GM19351 (cell line): ENCODE measurements around the gene NFATC2IP.

Experiments used
- ATAC-seq: cut with Tn5 transposase; IDR thresholded peaks from one replicate; pipeline ENCODE4 v1.9.1; 2021; ENCODE audit warnings: mild to moderate bottlenecking, moderate library complexity; ENCODE audit not compliant: unreplicated experiment

Gene NFATC2IP

DNA sequence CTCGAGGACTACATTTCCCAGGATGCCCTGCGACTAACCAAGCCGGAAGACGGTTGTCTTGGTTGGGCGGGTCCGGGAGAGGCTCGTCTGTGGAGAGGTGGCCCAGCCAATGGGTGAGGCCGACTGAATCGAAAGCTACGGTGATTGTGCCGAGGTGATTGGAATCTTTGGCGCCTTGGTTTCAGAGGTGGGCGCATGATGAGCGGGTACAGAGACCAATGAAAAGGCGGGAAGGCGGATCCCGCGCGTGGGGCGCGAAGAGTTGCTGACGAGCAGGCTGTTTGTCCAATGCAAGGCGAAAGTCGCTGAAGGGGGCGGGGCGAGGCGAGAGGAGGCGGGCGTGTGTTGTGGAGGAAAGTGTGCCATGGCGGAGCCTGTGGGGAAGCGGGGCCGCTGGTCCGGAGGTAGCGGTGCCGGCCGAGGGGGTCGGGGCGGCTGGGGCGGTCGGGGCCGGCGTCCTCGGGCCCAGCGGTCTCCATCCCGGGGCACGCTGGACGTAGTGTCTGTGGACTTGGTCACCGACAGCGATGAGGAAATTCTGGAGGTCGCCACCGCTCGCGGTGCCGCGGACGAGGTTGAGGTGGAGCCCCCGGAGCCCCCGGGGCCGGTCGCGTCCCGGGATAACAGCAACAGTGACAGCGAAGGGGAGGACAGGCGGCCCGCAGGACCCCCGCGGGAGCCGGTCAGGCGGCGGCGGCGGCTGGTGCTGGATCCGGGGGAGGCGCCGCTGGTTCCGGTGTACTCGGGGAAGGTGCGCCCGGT lies at the start of gene NFATC2IP:
NFATC2IP (plus strand) TSS at position 290 of the 762 bp plus-strand sequence; CDS start at position 365, 75 bp downstream.
- peak; percentile 91 for ATAC-seq

DNA sequence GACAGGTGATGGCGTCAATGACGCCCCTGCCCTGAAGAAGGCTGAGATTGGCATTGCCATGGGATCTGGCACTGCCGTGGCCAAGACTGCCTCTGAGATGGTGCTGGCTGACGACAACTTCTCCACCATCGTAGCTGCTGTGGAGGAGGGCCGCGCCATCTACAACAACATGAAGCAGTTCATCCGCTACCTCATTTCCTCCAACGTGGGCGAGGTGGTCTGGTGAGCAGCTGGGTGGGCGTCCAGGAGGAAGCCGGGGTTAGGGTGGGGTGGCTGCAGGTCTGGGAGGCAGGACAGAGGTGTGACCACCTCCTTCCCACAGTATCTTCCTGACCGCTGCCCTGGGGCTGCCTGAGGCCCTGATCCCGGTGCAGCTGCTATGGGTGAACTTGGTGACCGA lies 48.9 kb upstream of the NFATC2IP start:
- ATAC-seq: no peak

- ATAC-seq: no peak
Observed at GRCh38 chr16:28902909-28903308, 47.8 kb upstream of the NFATC2IP start.

DNA sequence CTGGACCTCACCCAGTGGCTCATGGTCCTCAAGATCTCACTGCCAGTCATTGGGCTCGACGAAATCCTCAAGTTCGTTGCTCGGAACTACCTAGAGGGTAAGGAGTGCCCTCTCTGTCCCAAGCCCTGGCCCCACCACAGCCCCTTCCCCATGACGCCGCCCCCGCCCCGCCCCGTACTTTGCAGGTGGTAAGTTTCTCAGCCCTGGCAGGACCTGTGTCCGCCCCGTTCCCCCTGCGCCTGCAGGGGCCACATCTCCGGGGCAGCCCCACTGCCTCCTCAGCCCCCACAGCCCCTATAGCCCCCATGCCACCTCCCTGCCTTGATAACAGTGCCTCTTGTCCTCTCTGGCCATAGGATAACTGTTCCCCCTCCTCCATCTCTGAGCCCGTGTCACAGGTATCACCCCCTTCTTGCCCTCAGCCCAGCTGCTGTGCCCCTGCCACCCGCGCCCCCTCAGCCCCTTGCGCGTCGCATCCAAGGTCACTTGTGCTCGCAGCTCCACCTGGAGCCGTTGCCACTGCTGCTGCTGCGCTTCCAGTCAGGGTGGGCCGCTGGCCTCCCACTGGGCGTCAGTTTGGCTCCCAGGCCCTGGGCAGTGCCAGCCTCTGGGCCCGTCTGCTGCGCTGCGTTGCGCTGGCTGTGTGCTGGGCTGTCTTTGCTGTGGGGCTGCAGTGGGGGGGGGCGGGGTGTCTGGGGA lies 47.2 kb upstream of the NFATC2IP start:
- no peak for ATAC-seq

- ATAC-seq: no peak
Observed at GRCh38 chr16:28904363-28904762, 46.4 kb upstream of the NFATC2IP start.

DNA sequence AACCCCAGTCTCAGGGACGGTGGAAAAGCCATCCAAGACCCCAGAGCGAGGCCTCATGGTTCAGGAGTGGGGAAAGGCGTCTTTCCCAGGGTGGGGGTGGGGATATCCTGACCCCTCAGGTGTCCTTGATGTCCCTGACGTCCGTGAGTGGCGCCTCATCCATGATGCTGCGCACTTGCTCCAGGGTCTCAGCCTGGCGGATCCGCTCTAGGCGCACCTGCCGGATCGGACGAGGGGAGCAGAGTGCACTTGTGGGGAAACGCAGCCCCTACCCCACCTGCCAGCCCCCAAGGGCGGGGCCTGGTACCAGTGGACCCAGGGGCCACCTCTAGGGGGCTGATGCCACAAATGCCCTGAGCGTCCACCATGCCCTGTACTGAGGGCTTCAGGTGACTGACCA lies 45.9 kb upstream of the NFATC2IP start:
- no peak for ATAC-seq

DNA sequence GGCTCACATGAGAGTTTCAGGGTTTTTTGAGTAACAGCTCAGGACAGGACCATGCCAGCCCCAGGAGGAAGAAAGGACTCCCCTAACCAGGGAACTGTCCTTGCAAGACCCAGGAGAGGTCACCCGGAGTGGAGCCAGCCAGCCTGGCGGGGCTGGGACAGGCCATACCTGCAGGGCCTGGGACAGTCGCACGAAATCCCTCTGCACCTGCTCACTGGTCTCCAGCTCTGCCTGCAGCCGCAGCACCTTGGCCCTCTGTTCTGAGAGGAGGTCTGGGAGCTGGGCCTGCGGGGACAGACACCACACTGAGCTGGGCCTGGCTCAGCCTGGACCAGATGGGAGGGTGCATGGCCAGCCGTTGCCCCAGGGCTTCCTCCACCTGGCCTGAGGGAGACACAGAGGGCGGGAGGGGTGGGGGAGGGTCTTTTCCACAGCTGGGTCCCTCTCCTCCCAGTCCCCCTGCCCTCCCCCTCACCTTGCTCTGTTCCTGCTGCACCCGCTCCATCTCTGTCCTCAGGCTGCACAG lies 45.4 kb upstream of the NFATC2IP start:
- no peak for ATAC-seq

- ATAC-seq: no peak
Observed at GRCh38 chr16:28905800-28906372, 44.9 kb upstream of the NFATC2IP start.

GRCh38 chr16:28910086-28911031 lies 40.4 kb upstream of the NFATC2IP start:
- ATAC-seq: no peak

DNA sequence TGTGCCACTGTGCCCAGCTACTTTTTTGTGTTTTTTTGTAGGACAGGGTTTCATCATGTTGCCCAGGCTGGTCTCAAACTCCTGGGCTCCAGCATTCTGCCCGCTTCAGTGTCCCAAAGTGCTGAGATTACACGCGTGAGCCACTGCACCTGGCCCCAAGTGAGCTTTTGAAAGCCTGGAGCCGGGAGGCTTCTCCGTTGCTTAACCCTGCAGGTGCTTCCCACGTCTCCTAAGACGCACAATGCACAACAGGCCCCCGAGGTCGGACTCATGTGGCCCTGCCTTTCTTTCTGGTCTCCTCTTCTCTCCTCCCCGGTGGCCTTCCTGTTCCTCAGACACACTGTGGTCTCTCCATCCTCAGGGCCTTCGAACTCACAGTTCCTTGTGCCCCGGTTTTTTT lies 38.2 kb upstream of the NFATC2IP start:
- ATAC-seq: no peak

- no peak for ATAC-seq
Observed at GRCh38 chr16:28913946-28914724, 36.6 kb upstream of the NFATC2IP start.

- ATAC-seq: no peak
Observed at GRCh38 chr16:28915181-28915580, 35.6 kb upstream of the NFATC2IP start.

DNA sequence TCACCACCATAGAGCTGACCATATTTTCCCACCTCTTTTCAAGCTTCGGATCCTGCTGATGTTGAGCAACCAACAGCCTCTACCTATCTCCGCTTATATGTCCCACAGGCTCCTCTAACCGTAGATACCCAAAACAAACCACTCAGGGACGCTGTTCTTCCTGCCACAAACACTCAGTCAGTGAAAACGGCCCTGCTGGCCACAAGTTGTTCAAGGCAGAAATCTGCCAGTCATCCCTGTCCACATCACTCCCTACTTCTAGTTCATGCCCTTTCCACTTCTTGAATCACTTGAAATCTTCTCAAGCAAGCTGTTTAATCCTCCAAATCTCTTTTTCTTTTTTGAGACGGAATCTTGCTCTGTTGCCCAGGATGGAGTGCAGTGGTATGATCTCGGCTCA lies 33.6 kb upstream of the NFATC2IP start:
- no peak for ATAC-seq

- ATAC-seq: no peak
Observed at GRCh38 chr16:28918698-28919097, 32.0 kb upstream of the NFATC2IP start.

DNA sequence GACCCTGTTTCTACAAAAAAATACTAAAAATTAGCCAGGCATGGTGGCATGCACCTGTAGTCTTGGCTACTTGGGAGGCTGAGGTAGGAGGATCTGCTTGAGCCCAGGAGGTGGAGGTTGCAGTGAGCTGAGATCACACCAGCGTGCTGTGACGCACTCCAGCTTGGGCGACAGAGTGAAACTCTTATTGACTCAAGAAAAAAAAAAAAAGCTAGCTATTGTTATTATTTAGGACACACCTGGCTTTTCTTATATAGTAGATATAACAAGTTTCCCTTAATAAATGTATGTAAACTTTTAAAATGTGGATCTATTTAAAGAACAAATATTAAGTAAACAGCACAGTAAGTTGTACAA lies 27.5 kb upstream of the NFATC2IP start:
- ATAC-seq: no peak

DNA sequence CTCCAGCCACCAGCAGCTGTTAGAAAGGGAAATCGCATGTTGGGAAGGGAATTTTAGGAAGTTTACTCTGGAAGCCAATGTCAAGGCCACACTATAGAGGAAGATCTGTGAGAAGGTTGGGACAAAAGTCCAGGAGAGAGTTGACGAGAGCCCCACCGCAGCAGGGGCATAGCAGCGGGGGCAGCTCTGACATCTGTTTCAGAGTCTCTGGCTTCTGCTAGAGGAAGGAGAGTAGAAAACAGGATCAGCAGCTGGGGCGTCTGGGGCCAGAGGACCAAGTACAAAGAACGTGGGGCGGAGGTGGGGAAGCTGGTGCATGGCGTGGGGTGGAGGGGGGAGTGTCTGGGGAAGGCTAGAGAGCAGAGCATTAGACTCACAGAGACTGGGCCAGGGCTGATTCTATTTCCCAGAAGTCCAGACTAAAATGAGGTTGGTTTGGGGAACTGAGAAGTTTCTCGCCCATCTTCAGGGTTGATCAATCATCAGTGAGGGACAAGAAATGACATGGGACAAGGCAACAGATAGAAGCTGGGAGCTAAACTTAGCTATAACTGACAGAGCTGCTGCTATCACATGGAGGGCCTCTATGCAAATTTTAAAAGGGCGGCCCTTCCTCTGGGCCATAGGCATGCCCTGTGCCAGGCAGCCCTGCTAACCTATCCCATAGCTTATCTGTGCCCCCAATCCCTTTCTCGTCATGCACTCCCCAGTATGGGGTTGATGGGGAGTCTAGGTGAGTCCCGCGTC lies 26.9 kb upstream of the NFATC2IP start:
- ATAC-seq: peak; percentile 58

GRCh38 chr16:28924399-28924761 lies 26.4 kb upstream of the NFATC2IP start:
- no peak for ATAC-seq

DNA sequence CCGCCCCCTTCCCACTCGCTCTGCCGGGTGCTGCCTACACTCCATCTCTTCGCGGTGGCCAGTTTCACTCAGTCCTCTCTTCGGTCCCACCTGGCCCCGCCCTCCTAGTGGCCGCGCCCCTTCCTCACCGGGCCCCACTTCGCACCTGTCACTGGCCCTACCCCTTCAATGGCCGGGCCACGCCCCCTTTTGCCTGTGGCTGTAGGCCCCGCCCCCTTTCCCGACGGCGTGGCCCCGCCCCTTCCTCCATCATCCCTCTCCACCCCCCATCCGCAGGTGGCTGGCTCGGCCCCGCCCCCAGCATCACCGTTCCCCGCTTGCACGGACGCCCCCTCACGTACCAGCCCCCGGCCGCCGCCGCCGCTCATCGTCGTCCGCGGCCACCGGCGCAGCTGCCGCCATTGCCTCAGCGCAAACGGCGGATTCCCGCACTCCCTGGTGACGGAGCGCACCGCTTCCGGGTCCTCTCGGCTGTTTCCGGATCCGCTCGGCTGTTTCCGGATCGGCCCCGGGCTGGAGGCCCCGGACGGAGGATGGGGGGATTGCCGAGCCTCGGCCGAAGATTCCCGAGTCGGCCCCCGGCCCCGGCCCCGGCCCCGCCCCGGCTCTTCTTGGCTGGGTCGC lies 25.9 kb upstream of the NFATC2IP start, which contains the start of gene RABEP2:
RABEP2 (minus strand) TSS at position 477 of the 624 bp plus-strand sequence; CDS start at position 402, 75 bp downstream.
- peak; percentile 57 for ATAC-seq
